RWPE2 (cell line): ENCODE data around the gene POGZ.

ENCODE experiments used
- ATAC-seq: fragments of 200-7000 bp; cut with Tn5 transposase; 3 replicates; pipeline ENCODE4 v1.9.1; 2021; ENCODE audit warnings: low read depth
- DNase-seq: peaks from one replicate; pipeline ENCODE4 v3.0.0-alpha.2; 2020; ENCODE audit warnings: low spot score
- H3K27ac ChIP-seq: fragments of 450-650 bp; 2 replicates; pipeline ENCODE4 v1.5.1; 2017; ENCODE audit warnings: mild to moderate bottlenecking; ENCODE audit not compliant: poor library complexity, severe bottlenecking
- H3K27me3 ChIP-seq: fragments of 250-450 bp; sonication (Bioruptor Pico); 2 replicates; pipeline ENCODE4 v1.5.1; 2021; ENCODE audit warnings: mild to moderate bottlenecking, moderate library complexity; ENCODE audit not compliant: insufficient read depth, poor library complexity, severe bottlenecking
- H3K36me3 ChIP-seq: fragments of 250-450 bp; sonication (Bioruptor Pico); 2 replicates; pipeline ENCODE4 v1.5.1; 2020; ENCODE audit warnings: low read depth, mild to moderate bottlenecking, moderate library complexity
- H3K4me1 ChIP-seq: fragments of 250-450 bp; sonication (Bioruptor Pico); 2 replicates; pipeline ENCODE4 v1.5.1; 2021; ENCODE audit warnings: mild to moderate bottlenecking, moderate library complexity; ENCODE audit not compliant: insufficient read depth, poor library complexity, severe bottlenecking
- H3K4me3 ChIP-seq: fragments of 250-450 bp; sonication (Bioruptor Pico); 2 replicates; pipeline ENCODE4 v1.5.1; 2021; ENCODE audit warnings: mild to moderate bottlenecking, moderate library complexity; ENCODE audit not compliant: severe bottlenecking
- H3K9me3 ChIP-seq: fragments of 250-450 bp; sonication (Bioruptor Pico); 2 replicates; pipeline ENCODE4 v1.5.1; 2021; ENCODE audit warnings: mild to moderate bottlenecking, moderate library complexity; ENCODE audit not compliant: severe bottlenecking
- CTCF ChIP-seq: fragments of 450-650 bp; IDR thresholded peaks from one replicate; pipeline ENCODE4 v1.5.1; 2017; ENCODE audit warnings: mild to moderate bottlenecking, moderate library complexity; ENCODE audit not compliant: poor library complexity, severe bottlenecking

POGZ gene

GRCh38 chr1:151361883-151362282 lies 97.4 kb downstream of the POGZ start:
- DNase-seq (no peak), ATAC-seq (no peak)
- Histone ChIP-seq H3K27me3 (no peaks in the 10 kb centered on the region), H3K4me1 (no peaks in the 10 kb centered on the region), H3K4me3 (no peak overlapping the region), H3K36me3 (no peaks in the 10 kb centered on the region), H3K9me3 (peaks cover 8% of the 10 kb centered on the region), H3K27ac (no peak overlapping the region)
- no peak for TF ChIP-seq CTCF

GRCh38 chr1:151356696-151357095 lies 102.6 kb downstream of the POGZ start:
- Histone ChIP-seq H3K4me1 (no peaks in the 10 kb centered on the region), H3K27me3 (no peaks in the 10 kb centered on the region), H3K36me3 (no peaks in the 10 kb centered on the region), H3K4me3 (no peak overlapping the region), H3K9me3 (peaks cover 2% of the 10 kb centered on the region), H3K27ac (no peak overlapping the region)
- no peak for DNase-seq
- no peak for TF ChIP-seq CTCF
- ATAC-seq = no peak
